NB4 (cell line): ENCODE results near the gene FAM177B.

Experiments
- DNase-seq: peaks from one replicate; pipeline ENCODE4 v3.0.0; 2010; ENCODE audit warnings: low read depth
- H3K4me3 ChIP-seq: one replicate; pipeline ENCODE4 v1.5.1; 2011; ENCODE audit warnings: mild to moderate bottlenecking, low read depth, low read length, moderate library complexity
- CTCF ChIP-seq: IDR thresholded peaks from one replicate; pipeline ENCODE4 v1.5.1; 2012; ENCODE audit warnings: low read depth, low read length
- MAX ChIP-seq: IDR thresholded peaks from 2 replicates; pipeline ENCODE4 v1.6.1; 2011; ENCODE audit warnings: low read depth, low read length
- MYC ChIP-seq: IDR thresholded peaks from 2 replicates; pipeline ENCODE4 v1.6.1; 2011; ENCODE audit warnings: low read depth, low read length
- POLR2A ChIP-seq: IDR thresholded peaks from 2 replicates; pipeline ENCODE4 v1.6.1; 2011; ENCODE audit warnings: mild to moderate bottlenecking; ENCODE audit not compliant: insufficient read length; ENCODE audit errors: extremely low read depth

Gene FAM177B

GRCh38 chr1:222736972-222737371 is at the start of gene FAM177B:
Gene FAM177B (plus strand): TSS chr1:222737202. CDS start chr1:222746546, 9,344 bp downstream.
- no peak for DNase-seq
- no peak within 1 kb of the TSS for H3K4me3 ChIP-seq
- TF ChIP-seq POLR2A (no peak), MYC (no peak), MAX (no peak)

GRCh38 chr1:222691016-222691415 is 46.0 kb upstream of the FAM177B start:
- DNase-seq = no peak
- no peak for TF ChIP-seq CTCF
- no peak for TF ChIP-seq MAX
- TF ChIP-seq POLR2A = no peak
- no peak for TF ChIP-seq MYC
- H3K4me3 ChIP-seq = no peak overlapping the region

DNA sequence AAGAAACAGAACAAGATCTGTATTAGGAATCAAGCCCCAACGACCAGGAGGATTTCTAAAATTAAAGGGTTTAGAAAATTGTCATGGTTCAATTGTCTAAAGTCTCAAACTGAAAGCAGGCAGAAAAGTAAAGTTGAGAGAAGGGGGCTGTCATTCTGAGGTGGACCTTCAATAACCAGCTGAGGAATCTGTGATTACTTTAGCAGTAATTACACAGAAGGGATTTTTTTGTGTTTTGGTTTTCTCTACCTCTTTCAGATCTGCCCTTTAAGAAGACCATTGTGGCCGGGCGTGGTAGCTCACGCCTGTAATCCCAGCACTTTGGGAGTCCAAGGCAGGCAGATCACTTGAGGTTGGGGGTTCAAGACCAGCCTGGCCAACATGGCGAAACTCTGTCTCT is 42.1 kb upstream of the FAM177B start:
- DNase-seq = no peak
- TF ChIP-seq POLR2A (no peak), MYC (no peak), MAX (no peak), CTCF (no peak)
- H3K4me3 ChIP-seq = no peak overlapping the region

DNA sequence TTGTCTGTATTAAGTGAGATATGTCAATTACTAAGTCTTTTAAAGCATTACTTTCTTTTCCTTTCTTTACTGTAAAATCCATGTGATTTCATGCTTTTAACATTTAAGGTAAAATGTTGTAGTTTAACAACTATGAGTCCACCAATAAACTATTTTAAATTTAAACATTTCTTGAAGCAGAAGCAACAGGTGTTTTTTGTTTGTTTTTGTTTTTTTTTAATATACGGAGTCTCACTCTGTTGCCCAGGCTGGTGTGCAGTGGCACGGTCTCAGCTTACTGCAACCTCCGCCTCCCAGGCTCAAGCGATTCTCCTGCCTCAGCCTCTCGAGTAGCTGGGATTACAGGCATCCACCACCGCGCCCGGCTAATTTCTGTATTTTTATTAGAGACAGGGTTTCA is 40.3 kb upstream of the FAM177B start:
- no peak overlapping the region for H3K4me3 ChIP-seq
- TF ChIP-seq CTCF = no peak
- no peak for TF ChIP-seq MAX
- no peak for TF ChIP-seq MYC
- no peak for TF ChIP-seq POLR2A
- DNase-seq = no peak

DNA sequence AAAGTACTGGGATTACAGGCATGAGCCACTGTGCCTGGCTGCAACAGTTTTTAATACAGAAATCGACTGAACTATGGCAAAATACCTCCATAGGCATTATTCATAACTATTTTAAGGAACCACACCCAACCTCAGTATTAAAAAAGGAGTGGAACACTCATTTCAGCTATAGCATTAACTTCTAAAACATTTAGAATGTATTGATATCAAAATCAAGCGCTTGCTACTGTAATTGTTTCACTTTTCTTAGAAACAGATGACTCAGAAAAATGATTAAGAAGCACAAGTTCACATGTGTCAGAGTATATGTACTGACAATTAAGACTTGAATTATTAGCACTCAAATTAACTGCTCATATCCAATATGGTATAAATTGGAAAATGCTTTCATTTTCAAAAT is 39.8 kb upstream of the FAM177B start:
- no peak overlapping the region for H3K4me3 ChIP-seq
- DNase-seq = no peak
- TF ChIP-seq MAX (no peak), CTCF (no peak), POLR2A (no peak), MYC (no peak)

DNA sequence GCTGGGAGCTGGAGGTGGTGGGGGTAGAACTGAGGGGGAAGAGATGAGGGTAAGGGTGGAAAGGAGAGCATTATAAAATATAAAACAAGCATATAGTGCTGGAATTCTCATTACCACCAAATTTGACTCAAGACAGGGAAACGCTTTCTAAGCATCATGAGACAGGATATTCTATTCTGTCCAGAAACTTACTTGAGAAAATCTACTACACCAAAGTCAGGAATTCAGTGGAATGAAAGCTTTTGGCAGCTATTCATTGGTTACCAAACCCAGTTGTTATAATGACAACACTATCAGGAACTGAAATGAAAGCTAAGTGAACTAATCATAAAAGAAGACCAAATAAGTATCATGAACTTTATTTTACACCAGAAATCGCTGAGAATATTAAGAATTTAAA is 39.2 kb upstream of the FAM177B start:
- TF ChIP-seq MYC (no peak), CTCF (no peak), POLR2A (no peak), MAX (no peak)
- no peak for DNase-seq
- no peak overlapping the region for H3K4me3 ChIP-seq
